OCI-LY7 (cell line): ENCODE data around the gene APOBEC3C.
"Not testable (repeated sequence)": the region's sequence is repeated elsewhere in the genome, so short reads cannot be mapped to it uniquely, and the experiment has no call there.

Source experiments
- CTCF ChIP-seq: fragments of 200-600 bp; sonication (generic); conservative IDR thresholded peaks from 2 replicates; pipeline ENCODE4 v1.5.1; 2014; ENCODE audit warnings: mild to moderate bottlenecking, antibody characterized with exemption, low read length, moderate library complexity, mixed read lengths
- EZH2phosphoT487 ChIP-seq: fragments of 200-600 bp; sonication (generic); IDR thresholded peaks from 2 replicates; pipeline ENCODE4 v1.6.1; 2018; ENCODE audit warnings: low read depth, borderline replicate concordance, mild to moderate bottlenecking, mixed run types, antibody characterized with exemption, low read length, moderate library complexity, mixed read lengths

DNA sequence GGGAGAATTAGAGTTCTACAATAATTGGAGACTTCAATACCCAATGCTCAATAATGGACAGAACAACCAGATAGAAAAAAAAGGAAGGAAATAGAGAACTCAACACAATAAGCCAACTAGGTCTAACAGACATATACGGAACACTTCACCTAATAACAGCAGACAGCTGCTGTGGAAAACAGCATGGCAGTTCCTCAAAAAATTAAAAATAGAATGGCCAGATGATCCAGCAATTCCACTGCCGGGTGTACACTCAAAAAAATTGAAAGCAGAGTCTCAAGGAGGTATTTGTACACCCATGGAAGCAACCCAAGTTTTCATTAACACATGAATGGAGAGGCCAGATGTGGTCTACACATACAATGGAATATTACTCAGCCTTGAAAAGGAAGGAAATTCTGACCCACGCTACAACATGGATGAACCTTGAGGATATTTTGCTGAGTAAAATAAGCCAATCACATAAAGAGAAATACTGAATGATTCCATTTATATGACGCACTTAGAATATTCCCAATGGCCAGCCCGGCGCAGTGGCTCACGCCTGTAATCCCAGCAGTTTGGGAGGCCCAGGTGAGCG, 5.7 kb upstream of the APOBEC3C start:
- not testable (repeated sequence) for TF ChIP-seq CTCF, EZH2phosphoT487
